EL (cell line): ENCODE data around the gene CYB5B.
A peak's percentile ranks its signal among the peaks of the same experiment; 100 is the strongest.

Source experiments
- DNase-seq: peaks from one replicate; pipeline ENCODE4 v3.0.0-alpha.2; 2016

The CYB5B gene

DNA sequence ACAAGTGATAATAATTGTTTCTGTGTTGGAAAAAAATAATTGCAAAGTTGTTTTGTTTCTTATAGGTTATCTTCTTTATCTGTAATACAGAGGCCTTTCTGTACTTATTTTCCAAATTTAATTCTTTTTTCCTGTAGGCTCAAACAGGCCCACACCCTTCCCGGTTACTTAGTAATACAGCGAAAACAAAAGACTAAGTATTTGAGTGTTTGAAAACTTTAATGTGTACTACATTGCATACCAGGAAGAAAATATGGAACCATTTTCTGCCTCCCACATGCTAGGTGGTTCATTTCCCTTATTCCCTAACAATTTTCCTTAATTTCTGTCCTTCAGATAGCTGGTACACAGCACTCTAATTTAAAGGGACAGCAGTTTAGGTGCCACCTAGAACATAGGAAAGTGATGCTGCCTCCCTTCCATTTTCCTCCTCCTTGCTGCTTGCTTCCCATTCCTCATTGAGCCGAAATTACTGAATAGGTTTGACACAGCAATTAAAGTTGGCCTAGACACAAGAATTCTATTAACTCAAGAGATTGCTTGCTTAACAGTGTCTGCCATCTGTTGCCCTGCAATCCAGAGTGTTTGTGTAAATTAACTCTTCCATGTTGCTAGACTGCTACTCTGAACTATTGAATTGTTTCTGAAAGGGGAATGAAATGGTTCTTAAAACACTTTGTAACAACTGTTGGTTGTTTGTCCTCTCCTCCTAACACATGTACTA, 24.2 kb downstream of the CYB5B start:
- peak; percentile 38 for DNase-seq

DNA sequence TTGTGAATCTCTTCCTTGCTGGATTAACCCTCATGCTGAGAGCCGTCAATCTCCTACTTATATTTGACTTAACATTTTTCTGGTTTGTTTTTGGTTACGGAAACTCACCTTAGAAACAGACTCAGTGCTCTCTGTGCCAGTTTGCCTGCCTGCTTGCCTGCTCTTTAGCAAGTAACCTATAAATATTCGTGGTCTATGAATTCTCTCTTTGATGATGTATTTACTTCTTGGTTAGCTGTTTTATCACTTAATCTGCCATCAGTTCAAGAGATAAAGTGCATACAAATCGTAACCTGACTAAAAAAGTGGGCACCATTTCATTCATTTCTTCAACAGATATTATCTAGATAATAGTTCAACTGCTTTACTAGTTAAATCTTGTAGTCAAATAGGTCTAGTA, 26.7 kb downstream of the CYB5B start:
- no peak for DNase-seq

- no peak for DNase-seq
These were observed 29.5 kb downstream of the CYB5B start for GRCh38 chr16:69453936-69454335.

DNA sequence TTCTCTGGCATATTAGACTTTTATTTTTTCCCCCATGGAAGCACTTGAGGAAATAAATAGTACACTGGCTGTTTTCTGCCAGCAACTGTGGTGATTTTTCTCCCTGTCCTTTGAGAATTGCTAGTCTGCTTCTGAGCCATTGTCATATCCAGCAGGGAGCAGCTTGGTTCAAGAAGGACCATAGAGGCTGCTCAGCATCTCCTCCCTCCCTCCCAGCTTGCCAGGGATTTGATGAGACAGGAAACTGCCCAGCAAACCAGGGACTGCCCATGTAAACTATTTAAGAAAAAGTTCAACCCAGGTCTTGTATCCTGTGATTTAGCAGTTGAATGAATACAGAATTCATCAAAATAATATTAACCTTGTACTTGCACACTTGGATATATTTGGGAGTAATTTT, 39.5 kb downstream of the CYB5B start:
- DNase-seq, result peak; percentile 34

DNA sequence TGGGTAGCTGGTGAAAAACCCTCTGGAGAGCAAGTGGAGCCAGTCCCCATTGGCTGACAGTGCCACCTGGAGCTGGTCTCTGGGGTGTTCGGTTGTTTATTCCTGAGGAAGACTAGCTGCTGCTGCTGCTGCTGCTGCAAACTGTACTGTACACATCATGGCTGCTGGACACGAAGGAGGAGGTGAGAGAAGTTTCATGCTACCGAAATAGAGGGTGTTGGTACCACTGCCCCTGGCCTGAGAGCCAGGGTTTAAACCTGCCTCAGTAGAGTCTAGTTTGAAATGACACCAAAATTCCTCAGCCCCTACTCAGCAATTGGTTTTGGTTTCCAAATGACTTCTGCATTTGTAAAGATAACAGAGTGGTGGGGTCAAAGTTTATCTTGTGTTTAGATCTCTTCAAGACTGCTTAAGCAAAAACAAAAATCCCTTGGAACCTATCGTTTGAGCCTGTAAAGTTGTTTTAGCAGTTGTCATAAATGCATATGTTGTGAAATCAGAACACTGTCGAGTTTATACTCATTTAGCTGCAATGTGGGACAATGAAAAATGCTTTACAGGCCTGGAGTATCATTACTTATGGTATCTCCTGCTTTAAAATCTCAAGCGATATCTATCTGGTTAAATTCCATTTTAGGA, 40.8 kb downstream of the CYB5B start:
- peak; percentile 90 for DNase-seq

DNA sequence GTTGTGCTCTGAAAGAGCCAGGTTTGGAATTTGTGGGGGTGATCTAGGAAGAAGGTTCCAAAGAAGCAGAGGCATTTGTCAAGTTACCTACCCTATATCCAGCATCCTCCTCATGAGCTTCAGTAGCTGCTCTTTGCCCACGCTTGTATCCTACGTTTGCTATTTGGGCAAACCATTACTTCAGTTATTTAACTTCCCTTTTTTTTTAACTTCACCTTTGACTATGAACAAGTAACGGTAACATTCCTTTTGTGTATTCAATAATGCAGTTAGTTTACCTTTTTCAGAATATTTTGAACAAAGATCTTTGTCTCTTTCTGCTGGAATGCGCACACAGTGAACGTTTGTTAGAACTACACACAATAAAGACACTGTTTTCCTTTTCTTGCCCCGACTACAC, 41.5 kb downstream of the CYB5B start:
- DNase-seq, result no peak

- no peak for DNase-seq
These were observed 42.1 kb downstream of the CYB5B start for GRCh38 chr16:69466547-69466946.

GRCh38 chr16:69467080-69467479, 42.7 kb downstream of the CYB5B start:
- no peak for DNase-seq

GRCh38 chr16:69467531-69468204, 43.2 kb downstream of the CYB5B start:
- no peak for DNase-seq

DNA sequence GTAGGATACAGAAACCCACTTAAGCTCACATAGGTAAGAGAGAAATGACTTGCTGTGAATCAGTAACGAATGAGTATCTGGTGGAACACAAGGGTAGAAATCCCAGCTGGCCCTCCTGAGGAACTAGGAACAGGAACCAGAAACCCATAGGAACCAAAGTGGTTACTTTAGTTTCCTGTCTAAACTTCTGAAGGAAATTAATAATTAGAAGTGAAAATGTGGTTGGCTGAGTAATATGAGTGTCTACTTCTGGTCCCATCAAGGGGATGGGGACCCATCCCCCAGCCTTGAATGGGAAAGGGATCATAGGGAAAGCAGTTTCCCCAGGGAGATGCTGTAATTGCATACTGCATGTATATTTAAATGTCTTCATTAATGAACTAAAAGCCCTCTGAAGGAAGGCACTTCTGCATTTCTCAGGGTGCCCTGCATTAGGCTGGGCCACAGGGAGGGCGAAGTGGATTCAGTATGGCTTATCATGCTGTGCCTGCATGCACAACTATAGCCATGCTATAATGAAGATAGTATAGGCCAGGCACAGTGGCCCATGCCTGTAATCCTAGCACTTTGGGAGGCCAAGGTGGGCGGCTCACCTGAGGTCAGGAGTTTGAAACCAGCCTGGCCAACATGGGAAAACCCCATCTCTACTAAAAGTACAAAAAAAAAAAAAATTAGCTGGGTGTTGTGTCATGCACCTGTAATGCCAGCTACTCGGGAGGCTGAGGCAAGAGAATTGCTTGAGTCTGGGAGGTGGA, 45.6 kb downstream of the CYB5B start:
- DNase-seq, result no peak

DNA sequence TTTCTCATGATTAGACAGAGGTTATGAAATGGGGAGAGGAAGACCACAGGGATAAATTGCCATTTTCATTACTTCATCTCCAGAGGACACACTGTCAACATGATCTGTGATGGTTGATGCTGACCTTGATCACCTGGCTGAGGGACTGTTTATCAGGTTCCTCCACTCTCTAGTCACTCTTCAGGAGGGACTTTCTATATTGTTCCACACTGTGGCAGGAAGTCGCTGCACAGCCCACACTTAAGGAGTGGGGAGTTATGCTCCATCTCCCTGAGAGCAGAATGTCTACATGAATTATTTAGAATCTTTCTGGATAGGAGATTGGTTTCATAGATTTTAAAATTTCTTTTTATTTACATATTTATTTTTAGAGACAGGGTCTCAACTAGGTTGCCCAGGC, 46.7 kb downstream of the CYB5B start:
- no peak for DNase-seq

- no peak for DNase-seq
These were observed 50.0 kb downstream of the CYB5B start for GRCh38 chr16:69474408-69474807.

DNA sequence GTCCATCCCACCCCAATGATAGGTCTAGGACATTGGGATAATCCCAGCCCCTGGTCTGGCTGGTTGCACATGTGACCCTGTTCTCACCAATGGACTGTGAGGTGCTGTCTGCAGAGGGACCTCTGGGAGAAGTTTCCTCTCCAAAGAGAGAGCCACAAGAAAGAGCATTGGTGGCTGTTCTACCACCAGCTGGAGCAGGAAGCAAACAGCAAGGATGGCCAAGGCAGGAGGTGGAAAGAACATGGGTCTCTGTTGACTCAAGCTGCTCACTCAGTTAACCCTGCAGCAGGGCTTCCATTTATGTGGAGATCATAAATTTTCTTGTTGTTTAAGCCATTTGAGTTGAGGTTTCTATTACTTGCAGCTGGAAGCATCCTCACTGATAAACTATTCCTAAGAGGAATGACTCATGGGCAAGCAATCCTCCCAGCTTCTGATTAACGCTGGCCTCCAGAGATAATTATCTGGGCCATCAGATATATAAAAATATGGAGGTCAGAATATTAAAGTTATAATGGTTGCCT, 52.6 kb downstream of the CYB5B start:
- DNase-seq, result peak; percentile 96

DNA sequence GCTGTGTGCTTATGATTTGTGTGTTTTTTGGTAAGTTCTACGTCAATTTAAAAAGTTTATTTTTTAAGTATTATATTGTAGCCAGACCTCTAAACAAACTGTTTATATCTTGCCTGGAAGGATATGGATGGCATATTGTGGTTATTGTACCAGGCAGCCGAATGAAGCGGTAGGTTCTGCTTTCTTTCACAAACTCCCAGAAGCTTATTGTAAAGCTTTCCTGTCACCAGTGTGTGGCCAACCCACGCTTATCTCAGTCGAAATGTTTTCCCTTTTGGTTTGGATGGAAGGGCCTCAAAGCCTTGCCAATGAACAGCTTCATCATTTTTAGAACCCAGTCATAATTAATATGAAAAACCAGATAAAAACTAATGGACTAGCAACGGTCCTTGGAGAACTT, 53.1 kb downstream of the CYB5B start:
- DNase-seq, result peak; percentile 63

- DNase-seq, result no peak
These were observed 54.3 kb downstream of the CYB5B start for GRCh38 chr16:69478685-69479084.

GRCh38 chr16:69479775-69480174, 55.4 kb downstream of the CYB5B start:
- peak; percentile 16 for DNase-seq

DNA sequence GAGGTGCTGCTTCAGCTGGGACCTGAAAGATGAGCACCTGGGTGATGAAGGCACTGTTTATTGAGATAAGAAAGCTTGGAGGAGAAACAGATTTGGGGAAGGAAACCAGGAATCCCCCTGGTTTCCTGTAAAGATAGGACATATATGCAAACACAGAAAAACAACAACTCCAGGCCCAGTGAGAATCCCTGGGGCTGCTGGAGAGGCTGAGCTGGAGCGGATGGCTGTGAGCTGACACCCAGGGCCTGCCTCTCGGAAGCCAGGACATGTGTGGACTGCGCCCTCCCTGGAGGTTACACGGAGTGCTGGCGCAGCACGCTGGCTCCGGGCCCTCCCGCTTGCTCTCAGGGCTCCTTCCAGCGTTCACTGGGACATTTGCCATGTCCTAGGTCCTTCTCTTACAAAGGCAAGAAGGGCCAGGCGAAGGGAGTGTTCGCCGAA, 57.5 kb downstream of the CYB5B start:
- peak; percentile 42 for DNase-seq

- DNase-seq, result peak; percentile 58
These were observed 58.1 kb downstream of the CYB5B start for GRCh38 chr16:69482410-69482991.

DNA sequence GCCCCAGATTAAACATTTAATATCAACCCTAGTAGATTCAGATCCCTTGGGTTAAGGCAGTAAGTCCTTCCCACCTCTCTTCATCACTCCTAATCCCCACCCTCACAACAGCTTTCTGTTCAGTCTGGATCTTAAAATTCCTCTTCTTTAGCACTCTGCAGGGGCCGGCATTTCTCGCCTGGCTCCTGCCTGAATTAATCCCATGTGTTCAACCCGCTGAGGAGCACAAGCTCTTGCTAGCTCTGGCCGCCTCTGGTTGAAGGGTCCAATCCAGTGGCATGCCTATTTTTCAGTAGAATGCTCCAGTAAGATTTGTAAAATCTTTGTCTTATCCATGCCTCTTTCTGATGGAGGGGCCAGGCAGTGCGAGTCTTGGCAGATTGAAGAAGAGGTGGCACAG, 59.2 kb downstream of the CYB5B start:
- DNase-seq, result no peak

DNA sequence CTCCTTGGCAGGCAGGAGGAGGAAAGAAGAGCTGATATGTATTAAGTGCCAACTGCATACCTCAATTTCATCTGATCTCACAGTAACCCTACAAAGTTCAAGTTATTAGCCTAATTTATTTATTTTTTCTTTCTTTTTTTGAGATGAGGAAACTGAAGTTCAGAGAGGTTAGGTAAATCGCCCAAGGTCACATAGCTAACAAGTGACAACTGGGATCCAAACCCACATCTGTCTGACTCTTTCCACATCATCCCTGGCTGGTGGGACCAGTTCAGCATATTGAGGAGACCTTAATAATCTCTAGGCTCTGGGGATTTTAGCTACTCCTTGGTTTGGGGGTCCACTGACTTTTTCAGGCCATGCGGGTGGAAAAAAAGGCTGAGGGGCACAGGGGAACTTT, 60.9 kb downstream of the CYB5B start:
- DNase-seq, result peak; percentile 26

DNA sequence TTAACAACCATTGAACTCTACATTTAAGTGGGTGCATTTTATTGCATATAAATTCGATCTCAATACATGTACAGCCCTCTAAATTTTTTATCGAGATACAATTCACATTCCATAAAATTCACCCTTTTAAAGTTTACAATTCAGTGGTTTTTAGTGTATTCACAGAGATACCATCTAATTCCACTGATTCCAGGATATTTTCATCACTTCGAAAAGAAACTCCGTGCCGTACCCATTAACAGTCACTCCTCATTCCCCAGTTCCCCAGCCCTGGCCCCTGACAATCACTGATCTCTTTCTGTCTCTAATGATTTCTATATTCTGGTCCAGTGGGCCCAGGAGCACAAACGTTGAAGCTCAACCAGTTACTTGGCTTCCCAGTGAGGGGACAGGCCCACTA, 61.4 kb downstream of the CYB5B start:
- DNase-seq, result no peak

GRCh38 chr16:69486272-69486671, 61.9 kb downstream of the CYB5B start:
- no peak for DNase-seq

DNA sequence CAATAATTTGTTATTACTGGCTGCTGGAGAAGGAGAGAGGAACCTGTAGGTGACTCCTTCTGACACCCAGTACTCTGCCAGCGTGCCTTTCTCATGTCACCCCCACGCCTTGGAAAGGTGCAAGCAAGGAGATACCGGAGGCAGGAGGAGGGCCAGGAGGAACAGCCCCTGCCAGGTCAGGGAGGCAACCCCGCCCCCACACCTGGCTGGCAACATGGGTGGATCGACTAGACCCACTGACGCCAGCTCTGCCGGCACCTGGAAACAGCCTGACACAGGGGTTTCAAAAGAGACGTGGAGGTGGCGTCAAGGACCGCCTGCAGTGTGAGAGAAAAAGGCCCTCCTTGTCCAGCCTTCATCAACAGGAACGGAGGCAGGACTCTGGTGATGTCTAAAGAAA, 62.3 kb downstream of the CYB5B start:
- no peak for DNase-seq
